CD1c-positive myeloid dendritic cell (primary cell): ENCODE data around the gene NOPCHAP1.
"Not testable (repeated sequence)": the region's sequence is repeated elsewhere in the genome, so short reads cannot be mapped to it uniquely, and the experiment has no call there.

Source experiments
- DNase-seq: peaks from one replicate; pipeline ENCODE4 v3.0.0-alpha.2; 2016; ENCODE audit errors: extremely low spot score

NOPCHAP1 gene

GRCh38 chr12:104986022-104986941 is at the start of gene NOPCHAP1:
Gene NOPCHAP1 (plus strand): TSS chr12:104986316. CDS start chr12:104986353, 37 bp downstream.
- DNase-seq: peak; percentile 93

GRCh38 chr12:104938371-104938770 is 47.7 kb upstream of the NOPCHAP1 start:
- DNase-seq: no peak

- no peak for DNase-seq
These were observed 47.0 kb upstream of the NOPCHAP1 start for GRCh38 chr12:104939089-104939488.

- DNase-seq: no peak
These were observed 44.7 kb upstream of the NOPCHAP1 start for GRCh38 chr12:104941454-104941853.

- DNase-seq: no peak
These were observed 44.0 kb upstream of the NOPCHAP1 start for GRCh38 chr12:104942075-104942474.

- not testable (repeated sequence) for DNase-seq
These were observed 42.7 kb upstream of the NOPCHAP1 start for GRCh38 chr12:104943401-104943800.

GRCh38 chr12:104944252-104944651 is 41.9 kb upstream of the NOPCHAP1 start:
- DNase-seq: no peak

- not testable (repeated sequence) for DNase-seq
These were observed 37.4 kb upstream of the NOPCHAP1 start for GRCh38 chr12:104948716-104949115.

- DNase-seq: no peak
These were observed 34.2 kb upstream of the NOPCHAP1 start for GRCh38 chr12:104951759-104952509.

GRCh38 chr12:104952816-104953215 is 33.3 kb upstream of the NOPCHAP1 start:
- DNase-seq: no peak

GRCh38 chr12:104953323-104953722 is 32.8 kb upstream of the NOPCHAP1 start:
- no peak for DNase-seq

GRCh38 chr12:104955703-104956102 is 30.4 kb upstream of the NOPCHAP1 start:
- DNase-seq: no peak

GRCh38 chr12:104956870-104957718 is 29.0 kb upstream of the NOPCHAP1 start:
- peak; percentile 7 for DNase-seq

GRCh38 chr12:104957719-104958000 is 28.5 kb upstream of the NOPCHAP1 start:
- peak; percentile 55 for DNase-seq

GRCh38 chr12:104958001-104958804 is 27.9 kb upstream of the NOPCHAP1 start, which contains the start of gene SLC41A2:
Gene SLC41A2 (minus strand): TSS chr12:104958290. CDS start chr12:104928527, 29,763 bp downstream.
- DNase-seq: peak; percentile 96

- no peak for DNase-seq
These were observed 27.2 kb upstream of the NOPCHAP1 start for GRCh38 chr12:104958805-104959334.

- DNase-seq: peak; percentile 50
These were observed 26.7 kb upstream of the NOPCHAP1 start for GRCh38 chr12:104959335-104959841.

GRCh38 chr12:104960464-104960863 is 25.7 kb upstream of the NOPCHAP1 start:
- no peak for DNase-seq

GRCh38 chr12:104963757-104964156 is 22.4 kb upstream of the NOPCHAP1 start:
- DNase-seq: no peak

- DNase-seq: no peak
These were observed 21.8 kb upstream of the NOPCHAP1 start for GRCh38 chr12:104964167-104964855.
